ENCODE results near the gene ANGPT4.

The ANGPT4 gene

GRCh38 chr20:830011-830521 is 86.1 kb downstream of the ANGPT4 start:
- TF ChIP-seq CTCF (IDR thresholded peaks at IDR 0.05): no peak

GRCh38 chr20:829551-829950 is 86.6 kb downstream of the ANGPT4 start:
- TF ChIP-seq CTCF (IDR thresholded peaks at IDR 0.05): no peak

DNA sequence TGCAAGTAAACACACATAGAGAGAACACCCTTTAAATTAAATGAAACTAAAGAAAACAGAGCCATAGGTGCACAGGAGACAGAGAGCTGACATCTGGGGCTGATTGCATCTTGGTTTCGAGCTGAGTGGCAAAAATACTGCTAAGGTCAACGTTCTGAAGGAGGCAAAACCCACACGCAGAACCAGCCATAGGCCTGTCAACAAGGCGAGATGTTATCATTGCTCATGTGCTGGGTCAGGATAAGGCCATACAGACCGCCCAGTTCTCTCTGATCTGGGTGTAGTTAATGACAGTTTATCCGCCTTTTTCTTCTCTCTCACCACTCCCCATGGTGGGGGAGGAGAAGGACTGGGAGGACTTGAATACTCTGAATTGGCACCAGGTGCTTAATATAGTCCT is 87.1 kb downstream of the ANGPT4 start:
- TF ChIP-seq CTCF (IDR thresholded peaks at IDR 0.05): no peak

DNA sequence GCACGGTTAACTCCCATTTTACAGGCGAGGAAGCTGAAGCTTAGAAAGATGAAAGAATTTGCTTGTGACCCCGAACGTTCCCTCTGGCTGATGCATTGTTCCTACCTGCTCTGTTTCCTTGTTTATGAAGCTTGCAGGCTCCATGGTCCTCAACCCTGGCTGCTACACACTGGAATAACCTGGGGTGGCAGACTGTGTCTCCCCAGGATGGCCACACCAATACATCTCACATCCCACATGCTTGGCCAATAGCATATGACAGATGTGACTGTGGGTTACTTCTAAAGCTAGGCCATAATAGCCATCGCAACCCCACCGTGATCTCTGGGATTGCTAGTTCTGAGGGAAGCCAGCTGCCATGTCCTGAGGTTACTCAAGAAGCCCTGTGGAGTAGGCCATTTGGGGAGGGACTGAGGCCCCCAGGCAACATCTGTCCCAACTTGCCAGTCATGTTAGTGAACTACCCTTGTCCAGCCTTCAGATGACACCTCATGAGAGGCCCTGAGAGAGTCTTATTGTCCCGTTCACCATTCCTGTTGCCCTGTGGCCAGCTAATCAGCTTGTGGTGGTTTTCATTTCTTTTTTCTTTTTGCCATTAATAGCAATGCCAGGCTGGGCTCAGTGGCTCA is 89.3 kb downstream of the ANGPT4 start:
- TF ChIP-seq CTCF (IDR thresholded peaks at IDR 0.05): no peak

DNA sequence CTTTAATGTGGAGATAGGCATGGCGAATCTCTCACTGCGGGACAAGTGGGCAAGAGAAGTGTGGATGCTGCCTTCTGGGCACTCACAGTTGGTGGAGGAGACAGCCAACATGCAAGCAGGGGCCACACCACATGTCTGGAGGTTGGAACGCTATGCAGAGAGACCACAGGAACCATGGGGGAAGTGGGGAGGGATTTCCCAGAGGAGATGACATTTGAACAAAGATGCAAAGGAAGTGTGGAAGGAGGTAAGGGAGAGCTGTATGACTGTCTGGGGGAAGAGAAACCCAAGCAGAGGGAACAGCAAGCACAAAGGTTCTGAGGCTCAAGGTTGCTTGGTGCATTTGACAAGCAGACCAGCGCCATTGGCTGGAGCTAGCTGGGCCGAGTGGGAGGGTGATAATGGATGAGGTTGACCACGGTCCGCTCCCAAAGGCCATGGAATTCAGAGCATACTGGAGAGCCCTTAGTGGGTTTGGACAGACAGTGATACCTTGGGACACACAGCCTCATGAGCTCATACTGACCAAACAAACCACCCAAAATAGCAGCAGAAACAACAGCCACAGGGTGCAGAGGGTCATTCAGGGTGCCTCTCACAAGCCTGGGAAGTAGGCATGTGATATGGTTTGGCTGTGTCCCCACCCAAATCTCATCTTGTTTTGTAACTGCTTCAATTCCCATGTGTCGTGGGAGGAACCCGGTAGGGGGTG is 90.3 kb downstream of the ANGPT4 start:
- TF ChIP-seq CTCF (IDR thresholded peaks at IDR 0.05): no peak

- TF ChIP-seq CTCF (IDR thresholded peaks at IDR 0.05): no peak
These were observed 91.2 kb downstream of the ANGPT4 start for GRCh38 chr20:824916-825315.

DNA sequence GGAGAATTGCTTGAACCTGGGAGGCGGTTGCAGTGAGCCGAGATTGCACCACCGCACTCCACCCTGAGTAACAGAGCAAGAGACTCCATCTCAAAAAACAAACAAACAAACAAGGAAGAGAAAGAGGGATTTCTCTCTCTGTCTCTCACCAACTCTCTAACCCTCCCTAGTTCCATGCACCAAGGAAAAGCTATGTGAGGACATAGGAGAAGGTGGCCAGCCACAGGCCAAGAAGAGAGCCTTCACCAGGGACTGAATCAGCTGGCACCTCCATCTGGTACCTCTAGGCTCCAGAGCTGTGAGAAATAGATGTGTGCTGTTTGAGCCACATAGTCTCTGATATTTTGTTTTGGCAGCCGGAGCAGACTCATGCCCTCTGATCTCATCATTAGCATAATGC is 91.6 kb downstream of the ANGPT4 start:
- TF ChIP-seq CTCF (IDR thresholded peaks at IDR 0.05): no peak

Data from LNCAP (cell line).